Endodermal cell (in vitro differentiated cells): Measurements from ENCODE around the gene RPN1. TPM values are rescaled to one million over a fixed set of nuclear protein-coding genes. Genes with fewer than 3 reads are reported as not detected.

Experiments used
- DNase-seq: peaks from one replicate; pipeline ENCODE4 v3.0.0-alpha.2; 2017
- H3K27ac ChIP-seq: 2 replicates; pipeline ENCODE4 v1.5.1; 2013; ENCODE audit warnings: mild to moderate bottlenecking, low read depth, low read length, moderate library complexity
- H3K27me3 ChIP-seq: 2 replicates; pipeline ENCODE4 v1.6.1; 2013; ENCODE audit warnings: mild to moderate bottlenecking, low read length, moderate library complexity; ENCODE audit not compliant: insufficient read depth, control insufficient read depth, poor library complexity, severe bottlenecking
- H3K36me3 ChIP-seq: 2 replicates; pipeline ENCODE4 v1.7.0; 2013; ENCODE audit warnings: mild to moderate bottlenecking, low read length, moderate library complexity; ENCODE audit not compliant: control insufficient read depth, insufficient read depth
- H3K4me1 ChIP-seq: one replicate; pipeline ENCODE4 v1.7.0; 2013; ENCODE audit warnings: low read length; ENCODE audit not compliant: control insufficient read depth, insufficient read depth
- H3K4me3 ChIP-seq: 2 replicates; pipeline ENCODE4 v1.5.1; 2013; ENCODE audit warnings: mild to moderate bottlenecking, low read length, moderate library complexity
- H3K9ac ChIP-seq: 2 replicates; pipeline ENCODE4 v1.6.1; 2013; ENCODE audit warnings: mild to moderate bottlenecking, low read length, moderate library complexity; ENCODE audit not compliant: poor library complexity, severe bottlenecking; ENCODE audit errors: extremely low read depth
- H3K9me3 ChIP-seq: 2 replicates; pipeline ENCODE4 v1.6.1; 2013; ENCODE audit warnings: mild to moderate bottlenecking, low read length, moderate library complexity; ENCODE audit not compliant: control insufficient read depth
- H3K27ac Mint-ChIP-seq: 2 replicates; pipeline ENCODE4 v1.8.0; 2020; ENCODE audit warnings: mixed read lengths
- H3K27me3 Mint-ChIP-seq: 2 replicates; pipeline ENCODE4 v1.8.0; 2021; ENCODE audit warnings: mild to moderate bottlenecking, mixed read lengths; ENCODE audit not compliant: insufficient read depth
- H3K36me3 Mint-ChIP-seq: 2 replicates; pipeline ENCODE4 v1.8.0; 2020; ENCODE audit warnings: low read depth, mixed read lengths
- H3K4me1 Mint-ChIP-seq: 2 replicates; pipeline ENCODE4 v1.8.0; 2020; ENCODE audit warnings: mixed read lengths
- H3K4me3 Mint-ChIP-seq: 2 replicates; pipeline ENCODE4 v1.8.0; 2020; ENCODE audit warnings: mild to moderate bottlenecking, moderate library complexity, mixed read lengths
- H3K9me3 Mint-ChIP-seq: 2 replicates; pipeline ENCODE4 v1.8.0; 2020; ENCODE audit warnings: mild to moderate bottlenecking, mixed read lengths
- WGBS, 2 experiments: methylation state at CpG; one replicate each; pipeline versions ENCODE4 v1.1.5 to v1.1.7; 2013; ENCODE audit warnings: missing lambda C conversion rate in 2 of 2, mixed read lengths in 1 of 2; ENCODE audit not compliant: insufficient coverage in 1 of 2, insufficient read length in 1 of 2; 5-methylcytosine and 5-hydroxymethylcytosine counted together
- total RNA-seq, 2 donors: library from RNA; stranded (reverse); fragmentation: NEBNext Ultra II Directional in 1 of 2; extraction: Animal tissue kit (Norgen Biotek cat#: 25700) in 1 of 2; gene quantifications; 2 replicates in 1 of 2; 3 replicates in 1 of 2; pipeline ENCODE4 v1.2.1, GENCODE V29; 2021
- TF ChIP-seq, protein P1 (sequence below): fragments of 200-600 bp; sonication (generic); conservative IDR thresholded peaks from 2 replicates; pipeline ENCODE4 v1.5.0; 2021; ENCODE audit warnings: antibody characterized with exemption, mild to moderate bottlenecking

The RPN1 gene
- total RNA-seq, 2 donors from 2014 or later: 197 to 210 TPM

DNA sequence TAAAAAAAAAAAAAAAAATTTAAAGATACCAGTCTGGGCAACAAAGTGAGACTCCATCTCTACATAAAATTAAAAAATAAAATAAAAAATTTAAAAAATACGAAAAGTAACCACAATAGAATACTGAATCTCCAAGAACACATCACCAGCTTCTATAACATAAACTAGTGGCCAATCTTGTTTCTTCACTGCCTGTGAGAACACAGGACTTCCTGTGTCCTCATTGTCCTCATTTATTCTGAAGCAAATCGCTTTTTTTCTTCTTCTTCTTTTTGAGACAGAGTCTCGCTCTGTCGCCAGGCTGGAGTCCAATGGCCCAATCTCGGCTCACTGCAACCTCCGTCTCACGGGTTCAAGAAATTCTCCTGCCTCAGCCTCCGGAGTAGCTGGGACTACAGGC lies 46.7 kb upstream of the RPN1 start:
- no peaks in the 10 kb centered on the region for H3K9me3 Mint-ChIP-seq
- Histone ChIP-seq H3K27ac (no peak overlapping the region), H3K36me3 (no peaks in the 10 kb centered on the region), H3K9ac (no peak overlapping the region), H3K9me3 (no peaks in the 10 kb centered on the region), H3K4me3 (no peak overlapping the region), H3K4me1 (peaks cover 9% of the 10 kb centered on the region), H3K27me3 (no peaks in the 10 kb centered on the region)
- H3K4me3 Mint-ChIP-seq: peak overlapping the region; percentile 53
- 93 to 94% methylated on average over 8 of the region's 8 CpGs for WGBS, 2 experiments
- no peaks in the 10 kb centered on the region for H3K36me3 Mint-ChIP-seq
- no peak for DNase-seq
- no peaks in the 10 kb centered on the region for H3K27me3 Mint-ChIP-seq
- H3K4me1 Mint-ChIP-seq: peaks cover 13% of the 10 kb centered on the region
- H3K27ac Mint-ChIP-seq: no peak overlapping the region
- TF ChIP-seq, protein P1, sequence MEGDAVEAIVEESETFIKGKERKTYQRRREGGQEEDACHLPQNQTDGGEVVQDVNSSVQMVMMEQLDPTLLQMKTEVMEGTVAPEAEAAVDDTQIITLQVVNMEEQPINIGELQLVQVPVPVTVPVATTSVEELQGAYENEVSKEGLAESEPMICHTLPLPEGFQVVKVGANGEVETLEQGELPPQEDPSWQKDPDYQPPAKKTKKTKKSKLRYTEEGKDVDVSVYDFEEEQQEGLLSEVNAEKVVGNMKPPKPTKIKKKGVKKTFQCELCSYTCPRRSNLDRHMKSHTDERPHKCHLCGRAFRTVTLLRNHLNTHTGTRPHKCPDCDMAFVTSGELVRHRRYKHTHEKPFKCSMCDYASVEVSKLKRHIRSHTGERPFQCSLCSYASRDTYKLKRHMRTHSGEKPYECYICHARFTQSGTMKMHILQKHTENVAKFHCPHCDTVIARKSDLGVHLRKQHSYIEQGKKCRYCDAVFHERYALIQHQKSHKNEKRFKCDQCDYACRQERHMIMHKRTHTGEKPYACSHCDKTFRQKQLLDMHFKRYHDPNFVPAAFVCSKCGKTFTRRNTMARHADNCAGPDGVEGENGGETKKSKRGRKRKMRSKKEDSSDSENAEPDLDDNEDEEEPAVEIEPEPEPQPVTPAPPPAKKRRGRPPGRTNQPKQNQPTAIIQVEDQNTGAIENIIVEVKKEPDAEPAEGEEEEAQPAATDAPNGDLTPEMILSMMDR: no peak

DNA sequence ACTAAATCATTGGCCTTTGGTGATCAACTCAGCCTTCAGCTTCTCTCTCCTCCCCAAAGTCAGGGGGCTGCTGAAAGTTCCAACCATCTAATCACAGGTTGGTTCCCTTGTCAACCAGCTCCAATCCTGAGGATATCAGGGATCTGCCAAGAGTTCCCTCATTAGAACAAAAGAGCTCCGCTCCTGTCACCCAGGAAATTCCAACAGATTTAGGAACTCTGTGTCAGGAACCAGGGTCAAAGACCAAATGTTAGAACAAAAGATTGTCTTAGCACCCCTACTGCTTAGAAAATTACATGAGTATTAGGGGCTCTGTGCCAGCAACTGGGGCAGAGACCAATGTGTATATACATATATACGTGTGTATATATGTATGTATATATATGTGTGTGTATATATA lies 43.1 kb upstream of the RPN1 start:
- no peaks in the 10 kb centered on the region for H3K9me3 ChIP-seq
- Mint-ChIP-seq H3K27me3 (no peaks in the 10 kb centered on the region), H3K27ac (peak overlapping the region; percentile 63), H3K4me1 (peaks cover 16% of the 10 kb centered on the region), H3K9me3 (no peaks in the 10 kb centered on the region), H3K4me3 (no peak overlapping the region), H3K36me3 (no peaks in the 10 kb centered on the region)
- peaks cover 12% of the 10 kb centered on the region for H3K4me1 ChIP-seq
- H3K36me3 ChIP-seq: no peaks in the 10 kb centered on the region
- H3K4me3 ChIP-seq: no peak overlapping the region
- H3K9ac ChIP-seq: no peak overlapping the region
- 33 to 50% methylated on average over 1 of the region's 2 CpGs for WGBS, 2 experiments
- H3K27ac ChIP-seq: no peak overlapping the region
- no peaks in the 10 kb centered on the region for H3K27me3 ChIP-seq
- TF ChIP-seq, protein P1: no peak
- DNase-seq: no peak

DNA sequence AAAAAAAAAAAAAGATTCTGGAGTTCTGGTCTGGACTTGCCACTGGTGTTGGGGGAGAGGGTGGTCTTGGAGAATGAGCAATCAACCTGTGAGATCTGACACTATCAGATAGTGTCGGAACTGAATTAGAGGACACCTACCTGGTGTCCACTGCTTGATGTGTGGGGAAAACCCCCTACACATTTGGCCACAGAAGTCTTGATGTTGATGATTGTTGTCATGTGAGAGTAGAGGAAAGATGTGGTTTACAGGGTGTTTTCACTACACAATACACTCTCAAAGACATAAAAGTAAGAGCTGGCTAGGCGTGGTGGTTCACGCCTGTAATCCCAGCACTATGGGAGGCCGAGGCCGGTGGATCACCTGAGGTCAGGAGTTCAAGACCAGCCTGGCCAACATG lies 38.4 kb upstream of the RPN1 start:
- no peaks in the 10 kb centered on the region for H3K36me3 Mint-ChIP-seq
- no peak for DNase-seq
- Histone ChIP-seq H3K36me3 (no peaks in the 10 kb centered on the region), H3K4me1 (peaks cover 12% of the 10 kb centered on the region), H3K27ac (no peak overlapping the region), H3K27me3 (no peaks in the 10 kb centered on the region), H3K4me3 (no peak overlapping the region), H3K9me3 (no peaks in the 10 kb centered on the region), H3K9ac (no peak overlapping the region)
- no peak overlapping the region for H3K4me3 Mint-ChIP-seq
- TF ChIP-seq, protein P1: no peak
- H3K4me1 Mint-ChIP-seq: peaks cover 16% of the 10 kb centered on the region
- no peak overlapping the region for H3K27ac Mint-ChIP-seq
- WGBS, 2 experiments: 98% methylated on average over 4 to 5 of the region's 5 CpGs
- no peaks in the 10 kb centered on the region for H3K9me3 Mint-ChIP-seq
- H3K27me3 Mint-ChIP-seq: peaks cover 2% of the 10 kb centered on the region
